ENCODE results near the gene TMEM245. TPM values are rescaled to one million over a fixed set of nuclear protein-coding genes. Genes with fewer than 3 reads are reported as not detected.

The TMEM245 gene
- total and polyA plus RNA-seq, 3 donors from 2014 or later: 44.9 to 67.6 (median 63.6) TPM

DNA sequence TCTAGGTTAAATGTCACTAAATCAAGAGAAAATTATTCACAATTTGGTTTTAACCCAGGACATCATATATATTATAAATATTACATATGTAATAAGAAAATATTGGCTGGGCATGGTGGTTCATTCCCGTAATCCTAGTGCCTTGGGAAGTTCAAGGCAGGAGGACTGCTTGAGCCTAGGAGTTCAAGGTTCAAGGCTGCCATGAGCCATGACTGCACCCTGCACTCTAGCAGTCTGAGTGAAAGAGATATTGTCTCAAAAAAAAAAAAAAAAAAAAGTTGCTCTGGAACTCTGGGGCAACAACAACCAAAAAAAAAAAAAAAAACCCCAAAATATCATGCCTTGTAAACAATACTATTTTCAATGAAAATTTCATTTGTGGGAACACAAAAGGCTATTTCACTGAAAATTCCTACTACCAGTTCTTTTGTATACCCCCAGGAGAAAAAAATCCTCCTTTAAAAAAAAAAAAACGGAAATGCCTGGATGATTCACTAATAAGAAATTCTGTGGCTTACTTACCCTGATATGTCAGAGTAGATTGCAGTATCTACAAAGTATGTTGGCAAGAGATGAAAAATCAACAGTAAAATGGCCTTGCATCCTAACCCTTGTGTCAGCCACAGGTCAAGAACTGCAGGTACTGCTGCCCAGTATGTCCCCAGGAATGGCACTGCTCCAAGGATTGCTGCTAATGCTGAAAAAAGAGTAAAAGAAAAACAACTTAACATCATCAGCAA lies 83.9 kb downstream of the TMEM245 start:
- TF ChIP-seq, protein P1, sequence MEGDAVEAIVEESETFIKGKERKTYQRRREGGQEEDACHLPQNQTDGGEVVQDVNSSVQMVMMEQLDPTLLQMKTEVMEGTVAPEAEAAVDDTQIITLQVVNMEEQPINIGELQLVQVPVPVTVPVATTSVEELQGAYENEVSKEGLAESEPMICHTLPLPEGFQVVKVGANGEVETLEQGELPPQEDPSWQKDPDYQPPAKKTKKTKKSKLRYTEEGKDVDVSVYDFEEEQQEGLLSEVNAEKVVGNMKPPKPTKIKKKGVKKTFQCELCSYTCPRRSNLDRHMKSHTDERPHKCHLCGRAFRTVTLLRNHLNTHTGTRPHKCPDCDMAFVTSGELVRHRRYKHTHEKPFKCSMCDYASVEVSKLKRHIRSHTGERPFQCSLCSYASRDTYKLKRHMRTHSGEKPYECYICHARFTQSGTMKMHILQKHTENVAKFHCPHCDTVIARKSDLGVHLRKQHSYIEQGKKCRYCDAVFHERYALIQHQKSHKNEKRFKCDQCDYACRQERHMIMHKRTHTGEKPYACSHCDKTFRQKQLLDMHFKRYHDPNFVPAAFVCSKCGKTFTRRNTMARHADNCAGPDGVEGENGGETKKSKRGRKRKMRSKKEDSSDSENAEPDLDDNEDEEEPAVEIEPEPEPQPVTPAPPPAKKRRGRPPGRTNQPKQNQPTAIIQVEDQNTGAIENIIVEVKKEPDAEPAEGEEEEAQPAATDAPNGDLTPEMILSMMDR (IDR thresholded peaks at IDR 0.05): no peak
- no peak for TF ChIP-seq POLR2A (IDR thresholded peaks at IDR 0.05)
- 34% methylated on average over 2 of the region's 2 CpGs for WGBS, 2 donors
- H3K27ac ChIP-seq: peak overlapping the region in 1 of 2 donors; percentile 72
- H3K36me3 ChIP-seq (ENCODE audit: low read depth, missing control alignments): no peaks in the 10 kb centered on the region
- H3K27me3 ChIP-seq: no peaks in the 10 kb centered on the region
- H3K4me3 ChIP-seq: no peak overlapping the region
- peaks cover 34% of the 10 kb centered on the region for H3K4me1 ChIP-seq
- H3K9me3 ChIP-seq: no peaks in the 10 kb centered on the region
- intact Hi-C loops (cut with DNase I; ENCODE audit: low total_unique reads): no loop called here
- peak; percentile 65 for DNase-seq

DNA sequence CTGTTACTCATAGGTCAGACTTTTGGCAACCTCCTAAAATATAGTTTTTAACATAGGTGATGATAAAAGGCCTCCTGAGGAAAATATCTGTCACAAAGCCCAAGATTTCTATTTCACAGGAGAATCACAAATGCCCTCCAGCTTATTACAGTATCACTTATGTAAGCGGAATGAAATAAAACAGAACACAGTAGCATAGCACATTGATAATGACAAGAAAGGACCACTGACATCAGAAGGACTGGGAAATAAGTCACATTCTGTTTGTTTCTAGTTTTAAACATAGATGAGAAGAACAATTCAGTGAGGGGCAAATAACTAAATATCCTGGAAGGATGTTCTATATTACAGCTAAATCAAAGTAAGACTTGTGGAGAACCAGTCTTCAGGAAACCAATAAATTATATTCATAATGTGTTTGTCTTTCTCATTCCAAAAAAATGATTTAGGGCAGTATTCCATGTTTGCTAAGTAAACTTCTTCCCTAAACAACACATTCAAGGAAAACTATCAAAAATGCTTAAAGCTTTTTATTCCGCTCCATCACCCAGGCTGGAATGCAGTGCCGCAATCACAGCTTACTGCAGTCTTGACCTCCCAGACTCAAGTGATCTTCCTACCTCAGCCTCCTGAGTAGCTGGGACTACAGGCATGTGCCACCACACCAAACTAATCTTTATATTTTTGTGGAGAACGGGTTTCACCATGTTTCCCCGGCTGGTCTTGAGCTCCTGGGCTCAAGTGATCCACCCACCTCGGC lies 85.6 kb downstream of the TMEM245 start:
- whole genome bisulfite sequencing, 2 donors: 92 to 95% methylated on average over 6 of the region's 6 CpGs

GRCh38 chr9:109031241-109031640 lies 88.5 kb downstream of the TMEM245 start:
- intact Hi-C loops (cut with DNase I; ENCODE audit: low total_unique reads): no loop called here
- WGBS, 2 donors: 84 to 87% methylated on average over 3 of the region's 3 CpGs
- no peak for DNase-seq
- TF ChIP-seq POLR2A (IDR thresholded peaks at IDR 0.05): no peak
- TF ChIP-seq, protein P1 (IDR thresholded peaks at IDR 0.05): no peak
- Histone ChIP-seq H3K4me1 (peaks cover 4% of the 10 kb centered on the region), H3K27ac (no peak overlapping the region), H3K27me3 (no peaks in the 10 kb centered on the region), H3K4me3 (no peak overlapping the region), H3K9me3 (no peaks in the 10 kb centered on the region), H3K36me3 (ENCODE audit: low read depth, missing control alignments) (no peaks in the 10 kb centered on the region)

More for the DNA sequence above, 85.6 kb downstream of the TMEM245 start:
- no peaks in the 10 kb centered on the region for H3K27me3 ChIP-seq
- H3K27ac ChIP-seq: no peak overlapping the region
- no peaks in the 10 kb centered on the region for H3K9me3 ChIP-seq
- TF ChIP-seq, protein P1 (IDR thresholded peaks at IDR 0.05): no peak
- TF ChIP-seq POLR2A (IDR thresholded peaks at IDR 0.05): no peak
- DNase-seq: no peak
- peaks cover 30% of the 10 kb centered on the region for H3K4me1 ChIP-seq
- H3K4me3 ChIP-seq: no peak overlapping the region
- intact Hi-C loops (cut with DNase I; ENCODE audit: low total_unique reads): no loop called here
- H3K36me3 ChIP-seq (ENCODE audit: low read depth, missing control alignments): no peaks in the 10 kb centered on the region

GRCh38 chr9:109030426-109030825 lies 89.3 kb downstream of the TMEM245 start:
- Histone ChIP-seq H3K4me1 (no peaks in the 10 kb centered on the region), H3K36me3 (ENCODE audit: low read depth, missing control alignments) (no peaks in the 10 kb centered on the region), H3K27me3 (no peaks in the 10 kb centered on the region), H3K4me3 (no peak overlapping the region), H3K27ac (no peak overlapping the region), H3K9me3 (no peaks in the 10 kb centered on the region)
- intact Hi-C loops (cut with DNase I; ENCODE audit: low total_unique reads): no loop called here
- TF ChIP-seq, protein P1 (IDR thresholded peaks at IDR 0.05): no peak
- TF ChIP-seq POLR2A (IDR thresholded peaks at IDR 0.05): no peak
- 94 to 95% methylated on average over 4 of the region's 4 CpGs for WGBS, 2 donors
- DNase-seq: no peak

Data from testis (tissue), 3 donors.